Smooth muscle cell (in vitro differentiated cells): ENCODE measurements around the gene PXYLP1. TPM values are rescaled to one million over a fixed set of nuclear protein-coding genes. Genes with fewer than 3 reads are reported as not detected.

Source experiments
- DNase-seq: peaks from one replicate; lab custom pipeline; 2025; ENCODE audit not compliant: unreplicated experiment; lab: John Stamatoyannopoulos, UW
- H2AFZ ChIP-seq: fragments of 200-600 bp; sonication (generic); 2 replicates; pipeline ENCODE4 v1.6.0; 2016; ENCODE audit warnings: antibody characterized with exemption, low read depth, mild to moderate bottlenecking
- H3F3A ChIP-seq: fragments of 200-600 bp; sonication (generic); 2 replicates; pipeline ENCODE4 v1.6.0; 2017; ENCODE audit warnings: antibody characterized with exemption, low read depth
- H3K27ac ChIP-seq: fragments of 200-600 bp; sonication (generic); 2 replicates; pipeline ENCODE4 v1.5.1; 2016; ENCODE audit warnings: low read depth, mild to moderate bottlenecking
- H3K27me3 ChIP-seq: fragments of 200-600 bp; sonication (generic); 2 replicates; pipeline ENCODE4 v1.6.1; 2016; ENCODE audit warnings: low read depth, mild to moderate bottlenecking
- H3K36me3 ChIP-seq: fragments of 200-600 bp; sonication (generic); 2 replicates; pipeline ENCODE4 v1.5.1; 2016; ENCODE audit warnings: low read depth
- H3K4me1 ChIP-seq: fragments of 200-600 bp; sonication (generic); 2 replicates; pipeline ENCODE4 v1.5.1; 2016; ENCODE audit warnings: low read depth
- H3K4me2 ChIP-seq: fragments of 200-600 bp; sonication (generic); 2 replicates; pipeline ENCODE4 v1.6.0; 2016; ENCODE audit warnings: mild to moderate bottlenecking
- H3K4me3 ChIP-seq: fragments of 200-600 bp; sonication (generic); 2 replicates; pipeline ENCODE4 v1.5.1; 2016; ENCODE audit warnings: mild to moderate bottlenecking
- H3K79me2 ChIP-seq: fragments of 200-600 bp; sonication (generic); 2 replicates; pipeline ENCODE4 v1.6.0; 2016; ENCODE audit warnings: low read depth, mild to moderate bottlenecking
- H3K9ac ChIP-seq: fragments of 200-600 bp; sonication (generic); 2 replicates; pipeline ENCODE4 v1.6.0; 2016; ENCODE audit warnings: low read depth
- H3K9me3 ChIP-seq: fragments of 200-600 bp; sonication (generic); replicated peaks from 2 replicates; pipeline ENCODE4 v1.5.1; 2016; ENCODE audit warnings: low read depth
- H4K20me1 ChIP-seq: fragments of 200-600 bp; sonication (generic); 2 replicates; pipeline ENCODE4 v1.6.0; 2016; ENCODE audit warnings: low read depth
- WGBS: methylation state at CpG from one replicate; pipeline ENCODE4 v1.1.7; 2016; ENCODE audit warnings: low lambda C conversion rate; 5-methylcytosine and 5-hydroxymethylcytosine counted together
- polyA plus RNA-seq: library from polyadenylated mRNA; unstranded; fragments of >200 nt; fragmentation: Nextera tagmentation; extraction: Ambion mirVana; gene quantifications from 2 replicates; pipeline ENCODE4 v1.2.1, GENCODE V29; 2016
- total RNA-seq: library from RNA; depleted of rRNA; stranded (reverse); fragments of >200 nt; gene quantifications from 2 replicates; pipeline ENCODE4 v1.2.3, GENCODE V29; 2014
- TF ChIP-seq, protein P1 (sequence below): fragments of 200-600 bp; sonication (generic); IDR thresholded peaks from 2 replicates; pipeline ENCODE4 v1.5.1; 2017; ENCODE audit warnings: borderline replicate concordance, mild to moderate bottlenecking, antibody characterized with exemption; ENCODE audit not compliant: insufficient read depth, poor library complexity, severe bottlenecking

The PXYLP1 gene
- total and polyA plus RNA-seq, 2 experiments from 2014 or later = 3.3 to 5.6 TPM

DNA sequence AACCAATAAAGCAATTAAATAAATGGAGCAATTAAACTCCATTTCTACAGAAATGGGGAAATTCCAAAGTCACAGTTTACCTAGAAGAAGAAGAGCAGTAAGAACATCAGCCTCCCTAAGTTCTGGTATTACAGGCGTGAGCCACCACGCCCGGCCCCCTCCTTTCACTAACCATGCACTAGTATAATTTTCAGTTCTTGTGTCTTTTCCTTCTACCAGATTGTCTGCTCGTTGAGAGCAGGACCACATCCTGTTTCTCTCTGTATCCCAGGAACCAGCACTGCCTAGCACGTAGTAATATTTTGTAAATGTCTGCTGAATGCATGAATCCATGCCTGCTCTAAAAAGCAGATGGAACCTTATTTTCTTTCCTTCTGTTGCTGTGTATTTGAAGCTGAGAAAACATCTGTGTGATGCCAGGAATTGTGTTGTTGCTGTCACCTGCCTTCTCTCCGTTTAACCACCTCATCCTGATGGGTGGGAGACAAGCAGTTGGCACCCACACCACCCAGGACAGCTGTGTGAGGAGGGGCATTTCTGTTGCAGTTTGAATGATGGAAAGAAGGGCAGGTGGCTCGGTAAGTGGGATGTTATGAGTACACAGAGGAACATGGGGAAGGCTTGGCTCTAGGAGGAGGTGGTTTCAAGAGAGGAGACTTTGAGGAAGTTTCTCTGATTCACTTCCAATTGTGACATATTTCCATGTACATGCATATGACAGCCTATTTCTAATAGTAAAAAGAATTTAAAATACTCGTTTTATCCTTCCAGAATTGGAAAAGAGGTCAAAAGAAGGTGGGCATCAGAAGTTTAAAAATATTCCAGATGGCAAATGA is 30.1 kb downstream of the PXYLP1 start:
- TF ChIP-seq, protein P1, sequence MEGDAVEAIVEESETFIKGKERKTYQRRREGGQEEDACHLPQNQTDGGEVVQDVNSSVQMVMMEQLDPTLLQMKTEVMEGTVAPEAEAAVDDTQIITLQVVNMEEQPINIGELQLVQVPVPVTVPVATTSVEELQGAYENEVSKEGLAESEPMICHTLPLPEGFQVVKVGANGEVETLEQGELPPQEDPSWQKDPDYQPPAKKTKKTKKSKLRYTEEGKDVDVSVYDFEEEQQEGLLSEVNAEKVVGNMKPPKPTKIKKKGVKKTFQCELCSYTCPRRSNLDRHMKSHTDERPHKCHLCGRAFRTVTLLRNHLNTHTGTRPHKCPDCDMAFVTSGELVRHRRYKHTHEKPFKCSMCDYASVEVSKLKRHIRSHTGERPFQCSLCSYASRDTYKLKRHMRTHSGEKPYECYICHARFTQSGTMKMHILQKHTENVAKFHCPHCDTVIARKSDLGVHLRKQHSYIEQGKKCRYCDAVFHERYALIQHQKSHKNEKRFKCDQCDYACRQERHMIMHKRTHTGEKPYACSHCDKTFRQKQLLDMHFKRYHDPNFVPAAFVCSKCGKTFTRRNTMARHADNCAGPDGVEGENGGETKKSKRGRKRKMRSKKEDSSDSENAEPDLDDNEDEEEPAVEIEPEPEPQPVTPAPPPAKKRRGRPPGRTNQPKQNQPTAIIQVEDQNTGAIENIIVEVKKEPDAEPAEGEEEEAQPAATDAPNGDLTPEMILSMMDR = no peak
- WGBS = 93% methylated on average over 8 of the region's 8 CpGs
- H3K4me2 ChIP-seq = no peak overlapping the region

DNA sequence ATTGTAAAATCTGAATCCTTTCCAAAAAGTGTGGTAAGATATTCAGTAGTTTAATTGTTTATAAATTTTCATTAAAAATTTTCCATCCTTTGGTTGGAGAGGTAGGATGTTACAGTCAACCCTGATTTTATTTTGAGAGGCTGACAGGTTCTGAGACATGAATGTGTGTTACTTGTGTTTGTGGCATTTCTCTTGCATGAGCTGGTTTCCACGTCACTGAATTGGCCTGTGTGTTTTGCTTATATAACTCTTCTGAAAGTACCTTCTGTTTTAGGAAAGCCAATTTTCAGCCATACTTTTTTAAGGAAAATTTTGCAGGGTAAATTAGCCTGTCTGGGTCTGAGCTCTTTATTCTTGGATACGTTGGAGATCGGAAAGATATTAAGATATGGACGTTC is 30.7 kb downstream of the PXYLP1 start:
- Histone ChIP-seq H3K27ac (no peak overlapping the region), H3K4me1 (peaks cover 18% of the 10 kb centered on the region), H4K20me1 (no peaks in the 10 kb centered on the region), H3K79me2 (no peaks in the 10 kb centered on the region), H3K9me3 (no peaks in the 10 kb centered on the region), H3K4me3 (no peak overlapping the region), H3F3A (no peaks in the 10 kb centered on the region), H3K36me3 (no peaks in the 10 kb centered on the region), H3K9ac (no peak overlapping the region), H3K4me2 (no peak overlapping the region), H3K27me3 (no peaks in the 10 kb centered on the region), H2AFZ (no peak overlapping the region)
- WGBS = 89% methylated on average over 4 of the region's 4 CpGs
- DNase-seq = no peak
- TF ChIP-seq, protein P1 = no peak

More for the DNA sequence above, 30.1 kb downstream of the PXYLP1 start:
- H3K79me2 ChIP-seq = no peaks in the 10 kb centered on the region
- H3K9ac ChIP-seq = no peak overlapping the region
- H3K36me3 ChIP-seq = no peaks in the 10 kb centered on the region
- H3K4me3 ChIP-seq = no peak overlapping the region
- no peaks in the 10 kb centered on the region for H3F3A ChIP-seq
- H2AFZ ChIP-seq = no peak overlapping the region
- peaks cover 18% of the 10 kb centered on the region for H3K4me1 ChIP-seq
- no peaks in the 10 kb centered on the region for H4K20me1 ChIP-seq
- DNase-seq = no peak
- H3K9me3 ChIP-seq = no peaks in the 10 kb centered on the region
- H3K27me3 ChIP-seq = no peaks in the 10 kb centered on the region
- no peak overlapping the region for H3K27ac ChIP-seq

DNA sequence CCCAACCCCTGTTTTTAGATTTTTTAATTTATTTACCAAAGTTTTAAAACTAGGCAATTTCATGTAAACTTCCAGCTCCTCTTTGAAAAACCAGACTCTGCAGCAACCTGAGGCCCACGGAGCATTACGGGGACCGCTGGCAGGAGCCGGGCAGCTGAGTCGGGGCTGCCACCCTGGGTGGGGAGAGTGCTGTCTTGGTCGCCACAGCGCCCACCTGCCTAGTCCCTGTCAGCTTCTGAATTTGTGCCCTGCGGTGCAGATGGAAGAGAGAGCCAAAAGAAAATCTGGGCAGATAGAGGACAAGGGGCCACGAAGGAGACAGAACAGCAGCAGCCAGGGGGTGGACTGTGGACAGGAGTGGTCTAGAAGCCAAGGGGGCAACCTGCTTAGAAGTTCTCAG is 34.6 kb downstream of the PXYLP1 start:
- Histone ChIP-seq H4K20me1 (no peaks in the 10 kb centered on the region), H3K79me2 (no peaks in the 10 kb centered on the region), H3K9ac (no peak overlapping the region), H3K4me3 (no peak overlapping the region), H3F3A (no peaks in the 10 kb centered on the region), H3K9me3 (no peaks in the 10 kb centered on the region), H3K27me3 (no peaks in the 10 kb centered on the region), H3K36me3 (no peaks in the 10 kb centered on the region), H3K4me2 (no peak overlapping the region), H2AFZ (no peak overlapping the region), H3K27ac (no peak overlapping the region), H3K4me1 (no peaks in the 10 kb centered on the region)
- no peak for DNase-seq
- TF ChIP-seq, protein P1 = no peak
- WGBS = 95% methylated on average over 9 of the region's 9 CpGs
